GM04504 (cell line): ENCODE measurements around the gene IMMP2L.

Experiments
- DNase-seq: peaks from one replicate; pipeline ENCODE4 v3.0.0-alpha.2; 2012; ENCODE audit warnings: low read depth

Gene IMMP2L

DNA sequence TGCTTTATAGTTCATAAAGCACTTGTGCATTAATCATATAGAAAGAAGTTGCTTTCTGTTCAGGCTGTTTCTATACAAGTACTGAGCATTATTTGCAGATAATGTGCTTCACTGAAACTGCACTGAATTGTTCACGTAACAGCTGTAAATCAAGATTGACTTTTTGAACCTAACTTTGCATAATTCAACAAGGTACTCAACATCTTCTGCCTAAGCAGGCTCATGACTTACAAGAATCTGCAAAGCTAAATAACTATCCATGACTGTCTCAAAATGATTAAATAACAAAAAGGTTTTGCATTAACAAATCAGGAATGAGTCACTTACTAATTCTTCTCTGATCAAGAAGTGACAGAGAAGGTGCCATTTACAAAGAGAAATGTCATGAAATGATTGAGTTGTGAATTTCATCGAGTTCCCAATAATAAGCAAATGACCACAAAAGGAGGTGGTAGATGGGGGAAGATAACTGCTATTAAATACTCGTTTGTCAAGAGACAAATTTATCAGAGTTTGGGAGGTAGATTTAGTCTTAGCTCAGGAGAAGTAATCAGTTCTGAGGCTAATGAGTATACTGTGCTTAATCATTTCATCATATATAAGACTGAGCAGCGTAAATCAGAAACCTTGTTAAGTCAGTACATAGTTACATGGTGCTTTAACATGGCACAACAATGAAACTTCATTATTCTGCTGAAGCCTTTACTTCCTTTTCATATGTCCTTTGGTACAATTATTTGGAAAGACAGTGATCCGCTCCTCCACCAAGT is 632.6 kb downstream of the IMMP2L start:
- DNase-seq: no peak

DNA sequence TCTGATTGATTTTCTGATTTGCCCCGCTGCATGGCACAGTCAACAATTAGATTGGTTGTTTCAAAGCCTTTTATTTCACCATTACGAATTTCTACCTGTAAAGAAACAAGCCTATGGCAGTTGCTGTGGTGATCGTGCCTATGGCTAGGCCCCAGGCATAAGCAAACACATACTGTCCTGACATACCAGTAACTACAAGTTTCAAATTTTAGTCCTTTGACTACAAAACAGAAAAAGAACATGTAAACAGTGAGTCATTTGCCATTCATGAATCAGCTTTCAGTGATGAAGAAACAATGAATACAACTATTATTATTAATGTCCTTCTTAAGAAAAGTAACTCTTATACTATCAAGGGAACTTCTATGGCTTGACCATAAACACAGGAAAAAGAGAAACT is 639.4 kb downstream of the IMMP2L start:
- no peak for DNase-seq

GRCh38 chr7:110921595-110922151 is 640.6 kb downstream of the IMMP2L start:
- DNase-seq: no peak

- no peak for DNase-seq
Observed at GRCh38 chr7:110918949-110919548, 643.2 kb downstream of the IMMP2L start.

DNA sequence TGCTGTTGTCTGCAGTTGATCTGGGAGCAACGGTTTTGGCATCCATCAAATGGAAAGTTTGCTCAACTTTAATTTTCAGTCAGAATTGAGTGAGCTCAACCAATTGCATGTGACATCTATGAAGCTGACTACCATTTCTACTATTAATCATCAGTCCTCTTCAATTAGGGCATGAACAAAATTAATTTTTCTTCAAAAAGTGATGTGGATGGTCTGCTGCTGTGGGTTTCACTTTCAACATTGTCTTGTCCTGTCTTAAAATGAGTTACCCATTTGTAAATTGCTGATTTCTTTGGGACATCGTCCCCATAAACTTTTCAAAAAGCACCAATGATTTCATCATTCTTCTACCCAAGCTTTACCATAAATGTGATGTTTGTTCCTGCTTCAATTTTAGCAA is 648.0 kb downstream of the IMMP2L start:
- no peak for DNase-seq

GRCh38 chr7:110911632-110912031 is 650.7 kb downstream of the IMMP2L start:
- no peak for DNase-seq

DNA sequence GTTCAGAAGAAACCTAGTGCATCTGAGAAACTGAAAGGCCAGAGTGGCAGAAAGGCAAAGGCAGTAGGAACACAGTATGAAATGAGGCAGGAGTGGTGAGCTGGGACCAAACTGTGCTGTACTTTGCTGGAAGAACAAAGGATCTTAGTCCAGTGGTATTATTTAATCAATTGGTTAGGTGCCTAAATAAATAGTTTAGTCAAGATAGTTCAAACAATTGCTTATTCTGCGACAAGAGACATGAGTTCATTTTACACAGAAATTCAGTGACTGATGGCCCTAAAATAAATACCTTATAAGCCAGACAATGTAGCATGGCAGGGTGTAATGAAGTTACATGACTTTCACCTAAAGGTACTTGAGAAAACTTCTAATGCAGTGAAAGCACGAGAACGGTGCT is 653.2 kb downstream of the IMMP2L start:
- DNase-seq: no peak

DNA sequence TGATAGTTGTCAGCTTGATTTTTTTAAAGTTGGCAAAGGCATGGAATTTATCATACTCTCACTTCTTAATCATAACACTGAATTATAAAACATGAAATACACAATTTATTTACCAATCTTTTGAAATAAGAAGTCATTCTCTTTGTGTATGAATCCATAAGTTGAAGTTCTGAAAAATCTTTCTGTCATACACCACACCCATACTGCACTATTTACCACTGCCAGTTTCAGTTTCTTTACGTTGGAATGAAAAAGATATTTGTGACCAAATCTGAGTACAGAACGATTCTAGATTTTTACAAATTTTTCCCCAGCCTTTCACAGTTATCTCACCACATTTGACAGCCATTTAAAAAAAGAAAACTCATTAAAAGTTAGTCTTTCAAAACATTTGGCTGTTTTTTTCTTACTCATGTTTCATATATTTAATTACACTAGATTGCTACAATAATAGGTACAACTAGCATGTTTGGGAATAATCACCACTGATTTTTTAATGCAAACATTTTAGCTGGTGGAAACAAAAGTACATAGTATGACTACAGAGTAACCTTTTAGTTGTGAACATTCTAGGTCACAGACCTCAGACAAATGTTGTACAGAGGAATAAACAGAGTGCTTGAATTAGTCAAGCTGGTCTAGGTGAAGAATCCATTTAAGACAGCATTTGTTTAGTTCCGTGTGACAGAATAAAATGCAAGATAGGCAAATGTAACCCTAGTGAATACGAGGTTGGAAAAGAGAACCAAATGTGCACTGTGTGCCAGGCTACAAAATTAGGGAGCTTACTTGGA is 656.3 kb downstream of the IMMP2L start:
- DNase-seq: no peak

- no peak for DNase-seq
Observed at GRCh38 chr7:110898516-110898915, 663.8 kb downstream of the IMMP2L start.

DNA sequence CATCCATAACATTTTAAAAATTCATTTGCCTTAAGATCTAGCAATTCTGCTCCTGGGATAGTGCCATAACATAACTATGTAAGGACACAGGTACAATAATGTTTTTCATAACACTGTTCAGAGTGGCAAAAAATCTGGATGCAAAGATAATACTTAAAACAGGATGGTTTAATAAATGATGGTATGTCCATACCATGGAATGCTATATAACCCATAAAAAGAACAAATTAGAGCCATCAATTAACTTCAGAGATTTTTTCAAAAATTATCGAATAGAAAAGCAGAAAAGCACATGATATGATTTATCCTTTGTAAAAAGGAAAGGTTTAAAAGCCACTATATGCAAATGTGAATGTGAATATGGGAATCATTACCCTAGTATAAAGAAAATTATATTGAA is 664.8 kb downstream of the IMMP2L start:
- no peak for DNase-seq

DNA sequence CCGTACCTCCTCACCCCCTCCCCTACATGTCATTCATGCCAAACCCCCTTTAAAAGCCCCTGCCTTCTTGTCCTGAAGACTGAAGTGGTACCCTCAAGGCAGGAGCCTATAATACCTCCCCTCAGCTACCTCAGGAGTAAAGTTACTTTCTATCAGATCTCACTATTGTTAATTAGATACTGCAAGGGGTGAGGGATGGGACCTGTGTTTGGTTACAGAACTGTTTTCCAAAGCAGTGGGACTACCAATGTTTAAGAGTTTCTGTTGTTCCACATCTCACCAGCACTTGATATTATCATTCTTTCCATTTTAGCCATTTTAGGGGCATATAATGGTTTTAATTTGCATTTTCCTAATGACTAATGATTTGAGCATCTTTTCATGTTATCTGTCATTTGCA is 668.2 kb downstream of the IMMP2L start:
- DNase-seq: no peak

DNA sequence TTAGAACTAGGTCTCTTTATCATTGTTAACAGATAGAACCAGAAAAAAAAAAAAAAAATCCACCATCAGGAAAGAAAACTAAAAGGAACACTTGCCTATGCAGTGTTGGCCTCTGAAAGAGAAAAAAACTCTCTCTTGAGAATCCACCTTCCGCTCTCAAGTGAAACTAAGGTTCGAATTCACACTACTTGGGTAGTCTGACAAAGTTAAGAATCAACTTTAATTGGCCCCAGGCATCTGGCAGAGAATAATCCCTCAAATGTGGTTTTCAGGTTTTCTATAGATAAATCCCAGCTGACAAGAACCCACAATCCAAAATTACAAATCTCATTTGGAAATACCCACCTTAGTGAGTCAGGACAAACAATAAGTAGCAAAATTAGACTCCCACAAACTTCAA is 671.1 kb downstream of the IMMP2L start:
- no peak for DNase-seq

DNA sequence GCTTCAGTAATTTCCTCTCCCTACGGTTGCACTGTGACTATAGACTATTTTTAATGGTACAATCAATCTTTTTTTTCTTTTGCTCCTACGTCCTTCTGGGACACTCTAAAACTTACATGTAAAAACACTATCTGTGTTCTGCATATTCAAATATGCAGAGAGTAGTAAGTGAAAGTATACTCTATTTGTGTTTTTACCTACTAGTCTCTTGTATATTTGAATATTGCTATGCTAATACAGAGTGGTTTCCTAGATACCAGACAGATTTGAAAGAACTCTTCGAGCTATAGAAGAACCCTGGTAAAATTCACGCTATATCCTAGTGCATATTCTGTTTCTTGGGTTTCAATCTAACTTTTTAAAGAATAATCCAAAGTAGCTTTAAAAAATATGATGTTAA is 672.2 kb downstream of the IMMP2L start:
- no peak for DNase-seq

DNA sequence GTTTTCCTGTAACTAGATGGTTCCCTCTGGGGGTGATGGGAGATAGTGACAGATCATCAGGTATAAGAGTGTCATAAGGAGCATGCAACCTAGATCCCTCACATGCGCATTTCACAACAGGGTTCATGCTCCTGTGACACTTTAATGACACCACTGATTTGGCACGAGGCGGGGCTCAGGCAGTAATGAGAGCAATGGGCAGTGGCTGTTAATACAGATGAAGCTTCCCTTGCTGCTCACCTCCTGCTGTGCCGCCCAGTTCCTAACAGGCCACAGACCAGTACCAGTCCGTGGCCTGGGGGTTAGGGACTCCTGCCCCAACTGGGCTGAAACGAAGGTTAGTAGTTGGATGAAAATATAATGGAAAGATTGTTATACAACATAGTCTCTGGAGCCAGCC is 673.0 kb downstream of the IMMP2L start:
- DNase-seq: no peak

DNA sequence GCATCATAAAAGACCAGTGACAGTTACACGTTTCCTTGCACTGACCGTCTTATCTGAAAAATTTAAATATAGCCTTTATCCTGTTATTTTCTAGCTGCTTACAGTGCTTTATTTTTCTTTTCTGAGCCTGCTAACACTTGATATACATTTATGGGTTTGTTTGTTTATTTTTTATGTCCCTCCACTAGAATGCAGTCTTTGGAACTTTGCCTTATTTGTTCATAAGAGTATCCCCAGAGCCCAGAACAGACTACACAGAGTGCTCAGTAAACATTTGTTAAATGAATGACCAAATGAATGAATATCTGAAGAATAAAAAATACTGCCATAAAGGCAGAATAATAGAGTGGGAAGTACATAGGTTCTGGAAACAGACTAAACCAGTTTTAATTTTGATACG is 673.7 kb downstream of the IMMP2L start:
- DNase-seq: no peak

DNA sequence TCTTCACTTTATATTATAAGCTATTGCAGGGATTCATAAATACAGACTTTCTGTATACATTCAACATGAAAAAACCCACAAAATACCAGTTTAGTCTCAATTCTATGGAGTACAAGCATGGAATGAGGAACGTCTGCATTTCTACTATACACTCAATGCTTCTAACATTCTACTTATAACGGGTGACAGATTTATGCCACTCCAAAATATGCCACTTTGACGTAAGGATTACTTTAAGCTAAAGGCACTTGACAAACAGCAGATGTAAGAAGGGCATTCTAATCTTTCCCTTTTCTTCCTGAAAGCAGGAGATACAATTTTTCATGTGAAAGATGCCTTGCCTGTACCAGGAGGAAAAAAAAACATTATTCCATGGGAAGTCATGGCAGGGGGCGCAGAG is 676.8 kb downstream of the IMMP2L start:
- DNase-seq: no peak

GRCh38 chr7:110881721-110882120 is 680.6 kb downstream of the IMMP2L start:
- no peak for DNase-seq

DNA sequence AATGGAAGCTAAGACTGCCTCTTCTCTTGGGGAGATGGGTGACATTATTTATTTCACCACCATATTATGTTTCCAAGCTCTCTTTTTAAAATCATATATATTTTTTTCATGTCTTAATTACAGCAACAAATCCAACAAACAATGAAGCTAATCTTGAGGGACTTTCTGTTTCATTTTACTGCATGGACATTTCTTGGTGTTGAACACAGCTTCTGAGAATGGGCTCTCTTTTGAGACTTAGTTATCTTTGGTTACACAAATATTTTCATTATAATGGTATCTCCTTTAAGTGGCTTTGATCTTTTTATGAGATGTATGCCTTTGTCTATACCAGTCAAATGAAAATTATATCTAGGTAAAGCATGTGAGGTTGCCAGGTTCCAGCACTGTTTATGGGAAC is 681.3 kb downstream of the IMMP2L start:
- DNase-seq: no peak

GRCh38 chr7:110877016-110877415 is 685.3 kb downstream of the IMMP2L start:
- no peak for DNase-seq

GRCh38 chr7:110875346-110875745 is 686.9 kb downstream of the IMMP2L start:
- DNase-seq: no peak

DNA sequence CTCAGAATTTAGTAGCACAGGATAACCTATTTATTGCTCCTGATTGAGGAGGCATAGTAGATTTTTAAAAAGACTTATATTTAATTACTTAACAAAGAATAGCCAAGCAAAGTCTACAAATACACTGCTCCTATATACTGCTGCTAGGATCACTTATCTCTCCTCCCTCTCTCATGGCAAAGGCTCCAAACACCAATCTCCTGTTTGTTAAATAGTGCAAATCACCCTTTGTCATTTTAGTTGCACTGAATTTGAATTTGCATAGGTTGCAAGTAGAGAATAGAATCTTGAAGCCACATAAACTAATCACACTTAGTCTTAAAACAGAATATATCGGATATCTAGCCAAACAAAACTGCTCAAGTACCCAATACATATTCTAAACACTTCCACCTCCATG is 690.4 kb downstream of the IMMP2L start:
- DNase-seq: no peak

GRCh38 chr7:110870926-110871325 is 691.4 kb downstream of the IMMP2L start:
- DNase-seq: no peak

DNA sequence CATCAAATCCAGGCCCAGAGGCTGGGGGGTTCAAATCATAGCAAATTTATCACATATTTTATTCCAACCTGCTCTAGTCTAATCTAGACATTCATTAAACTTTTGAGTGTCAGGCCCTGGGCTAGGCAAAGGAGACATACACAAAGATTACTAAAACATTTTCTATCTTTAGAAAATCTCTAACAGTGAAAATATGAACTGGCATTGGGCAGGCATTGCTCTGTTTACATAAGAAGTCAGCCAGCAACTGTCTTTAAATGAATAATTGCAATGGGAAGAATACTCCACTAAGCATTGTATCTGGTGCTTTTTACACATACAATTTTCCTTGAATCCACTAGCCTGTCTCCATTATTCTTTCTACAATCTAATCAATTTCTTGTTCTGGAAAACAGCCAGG is 693.8 kb downstream of the IMMP2L start:
- DNase-seq: no peak
